ENCODE results near the gene ZIC5. TPM values are rescaled to one million over a fixed set of nuclear protein-coding genes. Genes with fewer than 3 reads are reported as not detected.
"Not testable (repeated sequence)": the region's sequence is repeated elsewhere in the genome, so short reads cannot be mapped to it uniquely, and the experiment has no call there.

ZIC5 gene
- polyA plus RNA-seq, 6 donors from 2014 or later, result not detected

DNA sequence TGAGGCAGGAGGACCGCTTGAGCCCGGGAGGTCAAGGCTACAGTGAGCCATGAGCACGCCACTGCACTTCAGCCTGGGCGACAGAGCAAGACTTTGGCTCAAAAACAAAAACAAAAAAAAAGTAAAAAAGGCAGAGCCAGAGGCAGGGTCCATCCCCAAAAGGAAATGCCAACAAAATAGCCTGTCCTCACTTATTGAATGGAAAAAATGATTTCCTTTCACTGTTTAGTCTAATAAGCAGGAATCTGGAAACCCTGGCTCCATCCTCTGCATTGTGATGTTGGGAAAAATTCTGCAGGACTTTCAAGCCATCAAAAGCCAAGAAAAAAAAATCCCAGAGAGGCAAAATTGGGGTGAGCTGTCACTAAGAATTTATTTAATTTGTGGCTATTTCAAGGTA, 23.2 kb downstream of the ZIC5 start:
- peaks cover 59 to 84% (median 60%) of the 10 kb centered on the region in 3 donors for H3K27me3 Mint-ChIP-seq
- H3K4me3 Mint-ChIP-seq, result no peak overlapping the region
- no peak for ATAC-seq (ENCODE audit: low read depth in 2 of 2)
- no peak for DNase-seq
- no peaks in the 10 kb centered on the region for H3K36me3 Mint-ChIP-seq
- H3K4me1 Mint-ChIP-seq, result no peaks in the 10 kb centered on the region
- no peak overlapping the region for H3K27ac Mint-ChIP-seq
- peaks cover 0 to 6% (median 0%) of the 10 kb centered on the region in 7 donors for H3K9me3 Mint-ChIP-seq

DNA sequence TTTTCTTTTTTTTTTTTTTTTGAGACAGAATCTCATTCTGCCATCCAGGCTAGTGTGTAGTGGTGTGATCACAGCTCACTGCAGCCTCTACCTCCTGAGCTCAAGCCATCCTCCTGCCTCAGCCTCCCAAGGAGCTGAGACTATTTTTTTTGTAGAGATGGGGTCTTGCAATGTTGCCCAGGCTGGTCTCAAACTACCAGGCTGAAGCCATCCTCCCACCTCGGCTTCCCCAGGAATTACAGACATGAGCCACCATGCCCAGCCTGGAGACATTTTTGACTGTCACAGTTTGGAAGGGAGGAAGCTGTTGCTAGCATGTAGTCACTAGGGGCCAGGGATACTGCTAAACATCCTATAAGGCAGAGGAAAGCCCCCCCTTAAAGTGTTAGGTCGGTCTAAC, 23.9 kb downstream of the ZIC5 start:
- no peak for ATAC-seq (ENCODE audit: low read depth in 2 of 2)
- H3K4me3 Mint-ChIP-seq, result no peak overlapping the region
- H3K9me3 Mint-ChIP-seq, result peaks cover 0 to 6% (median 0%) of the 10 kb centered on the region in 7 donors
- no peak for DNase-seq
- H3K27me3 Mint-ChIP-seq, result peaks cover 51 to 77% (median 57%) of the 10 kb centered on the region in 3 donors
- no peak overlapping the region for H3K27ac Mint-ChIP-seq
- H3K36me3 Mint-ChIP-seq, result no peaks in the 10 kb centered on the region
- H3K4me1 Mint-ChIP-seq, result no peaks in the 10 kb centered on the region

DNA sequence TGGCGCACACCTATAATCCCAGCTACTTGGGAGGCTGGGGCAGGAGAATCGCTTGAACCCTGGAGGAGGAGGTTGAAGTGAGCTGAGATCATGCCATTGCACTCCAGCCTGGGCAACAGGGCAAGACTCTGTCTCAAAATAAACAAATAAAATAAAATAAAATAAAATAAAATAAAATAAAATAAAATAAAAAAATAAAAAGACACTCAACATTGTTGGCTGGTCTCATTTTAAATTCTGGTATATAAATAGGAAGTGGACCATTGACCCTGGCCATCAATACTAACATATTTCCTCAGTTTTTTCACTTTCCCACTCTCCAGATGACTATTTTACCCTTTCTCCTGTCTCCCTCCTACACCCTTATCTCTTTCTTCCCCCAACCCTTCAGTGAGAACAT, 26.1 kb downstream of the ZIC5 start:
- not testable (repeated sequence) for ATAC-seq (ENCODE audit: low read depth in 2 of 2); DNase-seq; H3K4me1 Mint-ChIP-seq; H3K27ac Mint-ChIP-seq; H3K36me3 Mint-ChIP-seq; H3K9me3 Mint-ChIP-seq; H3K4me3 Mint-ChIP-seq
- peaks cover 44 to 71% (median 63%) of the 10 kb centered on the region in 3 donors for H3K27me3 Mint-ChIP-seq

DNA sequence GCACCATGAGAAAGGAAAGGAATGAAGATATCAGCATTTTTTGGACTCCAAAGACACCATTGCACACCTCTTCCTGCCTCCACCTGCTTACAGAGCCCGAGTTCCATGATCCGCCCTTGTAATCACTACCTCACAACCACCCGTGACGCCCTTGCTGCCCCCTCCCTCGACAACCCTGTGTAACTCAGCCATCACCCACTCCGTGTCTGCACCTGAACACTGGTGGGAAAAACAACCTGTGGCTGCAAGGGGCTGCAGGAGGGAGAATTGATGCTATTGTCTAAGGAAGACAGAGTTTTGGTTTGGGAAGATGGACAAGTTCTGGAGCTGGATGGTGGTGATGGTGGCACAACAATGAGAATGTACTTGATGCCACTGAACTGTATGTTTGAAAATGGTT, 27.0 kb downstream of the ZIC5 start:
- Mint-ChIP-seq H3K36me3 (no peaks in the 10 kb centered on the region), H3K9me3 (peaks cover 0 to 3% (median 0%) of the 10 kb centered on the region in 7 donors), H3K4me1 (no peaks in the 10 kb centered on the region), H3K27me3 (peaks cover 40 to 63% (median 62%) of the 10 kb centered on the region in 3 donors), H3K27ac (no peak overlapping the region), H3K4me3 (no peak overlapping the region)
- no peak for DNase-seq
- no peak for ATAC-seq (ENCODE audit: low read depth in 2 of 2)

DNA sequence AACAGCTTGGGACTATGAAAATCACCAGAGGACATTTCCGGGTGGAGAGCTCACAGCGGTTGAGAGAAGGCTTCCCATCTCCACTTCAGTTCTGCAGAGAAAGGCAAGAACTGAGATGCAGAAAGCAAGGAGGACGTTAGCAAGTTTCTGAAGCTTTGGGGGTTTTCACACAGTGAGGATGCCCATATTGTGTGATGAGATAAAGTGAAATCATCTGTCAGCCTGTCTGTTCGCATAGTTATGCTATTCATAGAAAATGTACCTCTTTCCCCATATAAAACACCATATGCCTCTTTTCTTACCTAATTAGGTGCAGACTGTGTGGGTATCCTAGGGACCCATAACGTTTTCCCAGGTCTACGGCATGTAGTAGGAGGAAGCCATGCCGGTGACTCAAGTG, 27.5 kb downstream of the ZIC5 start:
- Mint-ChIP-seq H3K27ac (no peak overlapping the region), H3K9me3 (peaks cover 0 to 3% (median 0%) of the 10 kb centered on the region in 7 donors), H3K4me1 (no peaks in the 10 kb centered on the region), H3K27me3 (peaks cover 35 to 60% (median 58%) of the 10 kb centered on the region in 3 donors), H3K36me3 (no peaks in the 10 kb centered on the region), H3K4me3 (no peak overlapping the region)
- DNase-seq (no peak), ATAC-seq (ENCODE audit: low read depth in 2 of 2) (no peak)

DNA sequence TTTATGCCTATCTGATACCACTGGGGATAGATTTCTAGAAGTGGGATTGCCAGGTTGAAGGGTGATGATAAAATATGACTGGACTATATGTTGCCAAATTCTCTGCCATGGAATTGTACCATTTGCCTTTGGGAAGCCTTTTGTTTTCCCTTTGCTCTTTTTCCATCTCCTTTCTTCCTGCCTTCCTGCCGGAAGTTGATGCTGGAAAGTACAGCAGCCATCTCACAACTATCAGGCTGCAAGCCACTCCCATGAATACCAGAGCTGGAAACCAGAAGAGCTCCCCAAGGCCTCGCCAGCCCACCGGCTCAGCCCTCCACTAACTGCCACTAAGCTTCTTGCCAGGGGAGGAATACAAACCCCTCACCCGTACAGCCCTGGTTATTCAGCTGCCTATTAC, 29.7 kb downstream of the ZIC5 start:
- no peak for DNase-seq
- Mint-ChIP-seq H3K27ac (no peak overlapping the region), H3K9me3 (peaks cover 0 to 3% (median 0%) of the 10 kb centered on the region in 7 donors), H3K4me1 (no peaks in the 10 kb centered on the region), H3K36me3 (no peaks in the 10 kb centered on the region), H3K4me3 (no peak overlapping the region), H3K27me3 (peaks cover 29 to 56% (median 48%) of the 10 kb centered on the region in 3 donors)
- ATAC-seq (ENCODE audit: low read depth in 2 of 2), result no peak

GRCh38 chr13:99941086-99941485, 30.5 kb downstream of the ZIC5 start:
- Mint-ChIP-seq H3K36me3 (no peaks in the 10 kb centered on the region), H3K27ac (no peak overlapping the region), H3K9me3 (peaks cover 0 to 3% (median 0%) of the 10 kb centered on the region in 7 donors), H3K4me3 (no peak overlapping the region), H3K27me3 (peaks cover 25 to 52% (median 45%) of the 10 kb centered on the region in 3 donors), H3K4me1 (no peaks in the 10 kb centered on the region)
- no peak for DNase-seq
- no peak for ATAC-seq (ENCODE audit: low read depth in 2 of 2)

DNA sequence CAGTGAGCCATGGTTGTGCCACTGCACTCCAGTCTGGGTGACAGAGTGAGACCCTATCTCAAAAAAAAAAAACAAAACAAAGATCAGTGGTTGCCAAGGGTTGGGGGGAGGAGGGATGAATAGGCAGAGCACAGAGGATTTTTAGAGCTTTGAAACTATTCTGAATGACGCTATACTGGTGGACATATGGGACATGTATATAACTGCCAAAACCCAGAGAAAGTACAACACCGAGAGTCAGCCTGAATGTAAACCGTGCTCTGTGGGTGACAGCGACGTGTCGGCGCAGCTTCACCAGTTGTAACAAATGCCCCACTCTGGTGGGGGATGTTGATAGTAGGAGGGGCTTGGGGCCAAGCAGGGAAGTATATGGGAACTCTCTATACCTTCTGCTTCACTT, 32.9 kb downstream of the ZIC5 start:
- H3K27me3 Mint-ChIP-seq, result peaks cover 18 to 44% (median 35%) of the 10 kb centered on the region in 3 donors
- H3K4me3 Mint-ChIP-seq, result no peak overlapping the region
- no peak overlapping the region for H3K27ac Mint-ChIP-seq
- peaks cover 0 to 6% (median 0%) of the 10 kb centered on the region in 7 donors for H3K9me3 Mint-ChIP-seq
- ATAC-seq (ENCODE audit: low read depth in 2 of 2) (no peak), DNase-seq (no peak)
- no peaks in the 10 kb centered on the region for H3K36me3 Mint-ChIP-seq
- H3K4me1 Mint-ChIP-seq, result no peaks in the 10 kb centered on the region

GRCh38 chr13:99935772-99936171, 35.8 kb downstream of the ZIC5 start:
- Mint-ChIP-seq H3K4me1 (no peaks in the 10 kb centered on the region), H3K27me3 (peaks cover 15 to 43% (median 27%) of the 10 kb centered on the region in 3 donors), H3K4me3 (no peak overlapping the region), H3K27ac (no peak overlapping the region), H3K9me3 (peaks cover 0 to 6% (median 0%) of the 10 kb centered on the region in 7 donors), H3K36me3 (no peaks in the 10 kb centered on the region)
- ATAC-seq (ENCODE audit: low read depth in 2 of 2) (no peak), DNase-seq (no peak)

- H3K27me3 Mint-ChIP-seq, result peaks cover 22 to 49% (median 33%) of the 10 kb centered on the region in 3 donors
- H3K27ac Mint-ChIP-seq, result no peak overlapping the region
- H3K4me1 Mint-ChIP-seq, result no peaks in the 10 kb centered on the region
- H3K36me3 Mint-ChIP-seq, result no peaks in the 10 kb centered on the region
- H3K4me3 Mint-ChIP-seq, result no peak overlapping the region
- ATAC-seq (ENCODE audit: low read depth in 2 of 2), result no peak
- DNase-seq, result no peak
- peaks cover 0 to 6% (median 0%) of the 10 kb centered on the region in 7 donors for H3K9me3 Mint-ChIP-seq
Observed at GRCh38 chr13:99932912-99933311, 38.7 kb downstream of the ZIC5 start.

GRCh38 chr13:99930925-99931324, 40.6 kb downstream of the ZIC5 start:
- ATAC-seq (ENCODE audit: low read depth in 2 of 2) (no peak), DNase-seq (no peak)
- Mint-ChIP-seq H3K36me3 (no peaks in the 10 kb centered on the region), H3K27me3 (peaks cover 18 to 41% (median 22%) of the 10 kb centered on the region in 3 donors), H3K4me1 (no peaks in the 10 kb centered on the region), H3K9me3 (peaks cover 0 to 6% (median 0%) of the 10 kb centered on the region in 7 donors), H3K27ac (no peak overlapping the region), H3K4me3 (no peak overlapping the region)

DNA sequence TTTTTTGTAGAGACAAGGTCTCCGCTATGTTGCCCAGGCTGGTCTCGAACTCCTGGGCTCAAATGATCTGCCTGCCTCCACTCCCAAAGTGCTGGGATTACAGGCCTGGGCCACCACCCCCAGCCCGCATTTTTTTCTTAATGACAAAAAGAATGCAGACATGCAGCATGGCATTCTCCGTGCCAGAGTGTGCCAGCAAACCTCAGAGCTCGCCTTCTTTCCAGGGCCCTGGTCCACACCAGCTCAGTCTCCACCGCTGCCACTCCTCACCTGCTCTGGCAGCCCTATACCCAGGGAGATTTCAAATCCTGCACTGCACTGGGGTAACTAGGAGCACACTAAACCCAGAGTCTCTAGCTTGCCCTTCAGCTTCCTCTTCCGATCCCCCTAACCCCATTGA, 41.7 kb downstream of the ZIC5 start:
- Mint-ChIP-seq H3K4me1 (no peaks in the 10 kb centered on the region), H3K27me3 (peaks cover 25 to 44% (median 29%) of the 10 kb centered on the region in 3 donors), H3K27ac (no peak overlapping the region), H3K36me3 (no peaks in the 10 kb centered on the region), H3K4me3 (peak overlapping the region in 1 of 8 donors; percentile 46), H3K9me3 (peaks cover 0 to 13% (median 2%) of the 10 kb centered on the region in 7 donors)
- ATAC-seq (ENCODE audit: low read depth in 2 of 2), result no peak
- DNase-seq, result no peak

DNA sequence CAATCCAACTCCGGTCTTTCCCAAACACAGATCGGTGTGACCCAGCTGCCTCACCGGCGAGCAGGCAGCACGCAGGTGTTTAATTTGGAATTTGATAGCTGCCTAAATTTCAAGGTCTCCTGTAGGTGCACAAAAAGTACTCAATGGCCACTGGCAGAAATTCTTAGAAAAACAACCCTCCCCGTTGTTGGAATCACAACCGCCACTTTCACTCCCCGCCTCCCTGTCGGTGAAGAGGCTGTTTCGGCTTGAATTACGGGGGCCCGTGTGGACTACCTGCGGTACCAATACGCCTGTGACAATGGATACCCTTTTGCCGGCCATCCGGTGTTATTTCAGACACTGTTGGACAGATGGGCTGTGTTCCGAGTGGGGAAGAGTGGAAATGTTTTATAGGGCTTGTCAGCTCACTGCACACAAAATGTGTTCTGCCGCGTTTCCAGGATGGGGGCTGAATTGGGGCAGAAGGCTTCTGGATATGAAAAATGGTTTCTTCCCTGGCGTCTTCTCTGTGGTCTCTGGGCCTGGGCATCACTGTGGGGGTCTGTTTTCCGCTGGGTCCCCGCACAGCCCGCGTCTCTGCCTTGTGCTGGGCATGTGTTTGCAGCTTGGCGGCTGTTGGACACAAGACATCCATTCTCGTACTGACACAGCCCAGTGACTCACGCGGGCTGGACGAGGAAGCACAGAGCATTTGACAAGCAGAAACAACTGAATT, 45.4 kb downstream of the ZIC5 start:
- peaks cover 2 to 14% (median 7%) of the 10 kb centered on the region in 7 donors for H3K9me3 Mint-ChIP-seq
- DNase-seq (no peak), ATAC-seq (ENCODE audit: low read depth in 2 of 2) (no peak)
- peaks cover 38 to 46% (median 46%) of the 10 kb centered on the region in 3 donors for H3K27me3 Mint-ChIP-seq
- no peak overlapping the region for H3K4me3 Mint-ChIP-seq
- no peaks in the 10 kb centered on the region for H3K4me1 Mint-ChIP-seq
- H3K27ac Mint-ChIP-seq, result no peak overlapping the region
- H3K36me3 Mint-ChIP-seq, result peaks cover 0 to 7% of the 10 kb centered on the region in 2 donors

- H3K27ac Mint-ChIP-seq, result no peak overlapping the region
- no peak overlapping the region for H3K4me3 Mint-ChIP-seq
- no peaks in the 10 kb centered on the region for H3K4me1 Mint-ChIP-seq
- peaks cover 35 to 42% (median 40%) of the 10 kb centered on the region in 3 donors for H3K27me3 Mint-ChIP-seq
- ATAC-seq (ENCODE audit: low read depth in 2 of 2) (no peak), DNase-seq (no peak)
- H3K9me3 Mint-ChIP-seq, result peaks cover 2 to 14% (median 7%) of the 10 kb centered on the region in 7 donors
- peaks cover 0 to 7% of the 10 kb centered on the region in 2 donors for H3K36me3 Mint-ChIP-seq
Observed at GRCh38 chr13:99923877-99924582, 47.5 kb downstream of the ZIC5 start.

Data from naive B cell (primary cell).